OCI-LY7 (cell line): ENCODE data around the gene CEP83. TPM values are rescaled to one million over a fixed set of nuclear protein-coding genes. Genes with fewer than 3 reads are reported as not detected.

ENCODE experiments used
- BruUV-seq: library from RNA; stranded (reverse); fragments of 400-500 nt; replicated peaks from 2 replicates; lab custom pipeline; 2021; lab: Mats Ljungman, UMichigan
- CTCF ChIA-PET: fragments of 300-600 bp; sonication (Branson Sonifier 250); formaldehyde crosslinking; loops from one replicate; lab custom pipeline; 2022; ENCODE audit warnings: antibody characterized with exemption; ENCODE audit not compliant: unreplicated experiment; lab: Charles Lee
- POLR2A ChIA-PET: fragments of 300-600 bp; sonication (Branson Sonifier 250); formaldehyde crosslinking; loops from one replicate; lab custom pipeline; 2022; ENCODE audit warnings: antibody characterized with exemption; lab: Charles Lee
- DNase-seq: peaks from one replicate; pipeline ENCODE4 v3.0.0-alpha.2; 2015; ENCODE audit warnings: low spot score
- H2AFZ ChIP-seq: fragments of 200-600 bp; sonication (generic), shearing (Covaris generic); 2 replicates; pipeline ENCODE4 v1.6.1; 2014; ENCODE audit warnings: mild to moderate bottlenecking, antibody characterized with exemption, low read length, moderate library complexity
- H3K27ac ChIP-seq: fragments of 200-600 bp; sonication (generic); 2 replicates; pipeline ENCODE4 v1.5.1; 2014; ENCODE audit warnings: mixed run types, low read depth, mild to moderate bottlenecking, moderate library complexity, low read length, inconsistent platforms; ENCODE audit not compliant: poor library complexity, severe bottlenecking
- H3K36me3 ChIP-seq: fragments of 200-600 bp; sonication (generic); 2 replicates; pipeline ENCODE4 v1.6.1; 2014; ENCODE audit warnings: mild to moderate bottlenecking, antibody characterized with exemption, low read length, moderate library complexity, mixed read lengths; ENCODE audit not compliant: insufficient read depth
- H3K4me1 ChIP-seq: fragments of 200-600 bp; sonication (generic); 2 replicates; pipeline ENCODE4 v1.5.1; 2014; ENCODE audit warnings: mild to moderate bottlenecking, low read length; ENCODE audit not compliant: insufficient read depth, poor library complexity, severe bottlenecking
- H3K4me2 ChIP-seq: fragments of 200-600 bp; sonication (generic); 2 replicates; pipeline ENCODE4 v1.6.1; 2014; ENCODE audit warnings: mild to moderate bottlenecking, low read length
- H3K4me3 ChIP-seq: fragments of 200-600 bp; sonication (generic); 2 replicates; pipeline ENCODE4 v1.5.1; 2014; ENCODE audit warnings: mild to moderate bottlenecking, low read depth, low read length; ENCODE audit not compliant: poor library complexity, severe bottlenecking
- H3K79me2 ChIP-seq: fragments of 200-600 bp; sonication (generic); 2 replicates; pipeline ENCODE4 v1.6.1; 2016; ENCODE audit warnings: low read depth, mild to moderate bottlenecking, low read length, moderate library complexity, mixed read lengths; ENCODE audit not compliant: insufficient read depth
- H3K9me2 ChIP-seq: fragments of 200-600 bp; sonication (generic); 2 replicates; pipeline ENCODE4 v1.6.1; 2016; ENCODE audit warnings: mild to moderate bottlenecking, low read length, mixed read lengths; ENCODE audit not compliant: insufficient read depth
- H3K9me3 ChIP-seq: fragments of 200-600 bp; sonication (generic); 2 replicates; pipeline ENCODE4 v1.6.1; 2014; ENCODE audit warnings: mild to moderate bottlenecking, mixed run types, low read length, mixed read lengths
- H4K20me1 ChIP-seq: fragments of 200-600 bp; sonication (generic); 2 replicates; pipeline ENCODE4 v1.6.1; 2014; ENCODE audit warnings: mild to moderate bottlenecking, antibody characterized with exemption, low read length, moderate library complexity, mixed read lengths; ENCODE audit not compliant: insufficient read depth
- CTCF ChIP-seq: fragments of 200-600 bp; sonication (generic); conservative IDR thresholded peaks from 2 replicates; pipeline ENCODE4 v1.5.1; 2014; ENCODE audit warnings: mild to moderate bottlenecking, antibody characterized with exemption, low read length, moderate library complexity, mixed read lengths
- EZH2phosphoT487 ChIP-seq: fragments of 200-600 bp; sonication (generic); IDR thresholded peaks from 2 replicates; pipeline ENCODE4 v1.6.1; 2018; ENCODE audit warnings: low read depth, borderline replicate concordance, mild to moderate bottlenecking, mixed run types, antibody characterized with exemption, low read length, moderate library complexity, mixed read lengths
- intact Hi-C: fragments of 100-400 bp; cut with micrococcal nuclease; formaldehyde crosslinking; loops from one replicate; pipeline ENCODE4 v1.10.0; 2022; ENCODE audit not compliant: unreplicated experiment
- total RNA-seq, 2 experiments: library from RNA; depleted of rRNA in 1 of 2; stranded (reverse); fragments of >200 nt in 1 of 2; shearing (Covaris generic) in 1 of 2; gene quantifications; 2 replicates each; pipeline ENCODE4 v1.2.3, GENCODE V29; 2014 to 2022

Gene CEP83
- total RNA-seq, 2 experiments from 2014 or later: 29.7 to 35.2 TPM

- no peak for DNase-seq
- H3K36me3 ChIP-seq: peaks cover 83% of the 10 kb centered on the region
- no peak for TF ChIP-seq EZH2phosphoT487
- TF ChIP-seq CTCF: no peak
- H3K27ac ChIP-seq: no peak overlapping the region
- CTCF ChIA-PET: interaction anchor here (0.6 kb wide), 1 partner anchor 166 kb away, joined by 3 read pairs; no protein-coding TSS in a partner anchor
- intact Hi-C loops: no loop called here
- H4K20me1 ChIP-seq: no peaks in the 10 kb centered on the region
- no peak overlapping the region for H2AFZ ChIP-seq
- peaks cover 6% of the 10 kb centered on the region for H3K4me1 ChIP-seq
- POLR2A ChIA-PET: interaction anchor here (0.5 to 1.3 kb wide), 4 partner anchors 11 to 1255 kb away, joined by 3 read pairs; no protein-coding TSS in a partner anchor
- no peaks in the 10 kb centered on the region for H3K9me3 ChIP-seq
- H3K9me2 ChIP-seq: no peaks in the 10 kb centered on the region
- no TSS peak for BruUV-seq
- no peak overlapping the region for H3K4me3 ChIP-seq
- H3K79me2 ChIP-seq: no peaks in the 10 kb centered on the region
- no peak overlapping the region for H3K4me2 ChIP-seq
These were observed 154.3 kb downstream of the CEP83 start for GRCh38 chr12:94305130-94305957.

- Histone ChIP-seq H3K27ac (no peak overlapping the region), H2AFZ (no peak overlapping the region), H3K9me3 (no peaks in the 10 kb centered on the region), H3K36me3 (peaks cover 77% of the 10 kb centered on the region), H3K4me1 (peaks cover 6% of the 10 kb centered on the region), H3K79me2 (no peaks in the 10 kb centered on the region), H3K4me2 (no peak overlapping the region), H3K9me2 (no peaks in the 10 kb centered on the region), H4K20me1 (no peaks in the 10 kb centered on the region), H3K4me3 (no peak overlapping the region)
- ChIA-PET POLR2A (interaction anchor here (0.6 to 1.3 kb wide), 3 partner anchors 11 to 890 kb away, joined by 3 to 7 read pairs (median 3); no protein-coding TSS in a partner anchor), CTCF (interaction anchor here (0.6 kb wide), 1 partner anchor 204 kb away, joined by 3 read pairs; no protein-coding TSS in a partner anchor)
- intact Hi-C loops: no loop called here
- no peak for DNase-seq
- TF ChIP-seq EZH2phosphoT487 (no peak), CTCF (no peak)
- no TSS peak for BruUV-seq
These were observed 155.1 kb downstream of the CEP83 start for GRCh38 chr12:94304566-94305061.
